Mesenchymal stem cell (in vitro differentiated cells and primary cell): Measurements from ENCODE around the gene LPA.
A peak's percentile ranks its signal among the peaks of the same experiment; 100 is the strongest.

Source experiments
- DNase-seq: peaks from one replicate; pipeline ENCODE4 v3.0.0-alpha.2; 2013
- H2AFZ ChIP-seq: one replicate; pipeline ENCODE4 v1.6.1; 2013; ENCODE audit warnings: low read depth, mild to moderate bottlenecking, control low read depth, inconsistent platforms, low read length, moderate library complexity
- H2AK5ac ChIP-seq: 2 replicates; pipeline ENCODE4 v1.6.1; 2013; ENCODE audit warnings: low read length, moderate library complexity, mild to moderate bottlenecking, inconsistent platforms; ENCODE audit not compliant: severe bottlenecking
- H2BK120ac ChIP-seq: one replicate; pipeline ENCODE4 v1.6.1; 2013; ENCODE audit warnings: low read depth, mild to moderate bottlenecking, inconsistent platforms, low read length, moderate library complexity
- H2BK12ac ChIP-seq, 2 experiments: one replicate each; pipeline ENCODE4 v1.6.1; 2013; ENCODE audit warnings: inconsistent platforms in 2 of 2, low read length in 2 of 2, mild to moderate bottlenecking in 2 of 2, moderate library complexity in 2 of 2, control low read depth in 1 of 2
- H2BK15ac ChIP-seq: one replicate; pipeline ENCODE4 v1.6.1; 2013; ENCODE audit warnings: mild to moderate bottlenecking, low read depth, inconsistent platforms; ENCODE audit not compliant: poor library complexity, severe bottlenecking
- H2BK5ac ChIP-seq: 2 replicates; pipeline ENCODE4 v1.6.1; 2013; ENCODE audit warnings: low read depth, mild to moderate bottlenecking, low read length, control low read depth, inconsistent platforms; ENCODE audit not compliant: poor library complexity, severe bottlenecking
- H3K14ac ChIP-seq, 2 experiments: one replicate each; pipeline ENCODE4 v1.6.1; 2013; ENCODE audit warnings: inconsistent platforms in 2 of 2, low read length in 2 of 2, control low read depth in 1 of 2, mild to moderate bottlenecking in 1 of 2, moderate library complexity in 1 of 2
- H3K18ac ChIP-seq, 2 experiments: one replicate each; pipeline ENCODE4 v1.6.1; 2013; ENCODE audit warnings: inconsistent platforms in 2 of 2, low read length in 2 of 2, control low read depth in 1 of 2, low read depth in 1 of 2, mild to moderate bottlenecking in 1 of 2
- H3K23ac ChIP-seq, 2 experiments: one replicate each; pipeline ENCODE4 v1.6.1; 2013; ENCODE audit warnings: inconsistent platforms in 2 of 2, low read length in 2 of 2, mild to moderate bottlenecking in 2 of 2, moderate library complexity in 2 of 2, control low read depth in 1 of 2
- H3K27ac ChIP-seq: 2 replicates; pipeline ENCODE4 v1.5.1; 2013; ENCODE audit warnings: mild to moderate bottlenecking, moderate library complexity, low read length, control low read depth, inconsistent platforms; ENCODE audit not compliant: poor library complexity, severe bottlenecking
- H3K27me3 ChIP-seq, 2 experiments: 2 replicates each; pipeline versions ENCODE4 v1.6.1 to v1.7.0; 2013; ENCODE audit warnings: low read length in 2 of 2, mild to moderate bottlenecking in 2 of 2, moderate library complexity in 2 of 2, control low read depth in 1 of 2, inconsistent platforms in 1 of 2; ENCODE audit not compliant: control insufficient read depth in 1 of 2, insufficient read depth in 1 of 2
- H3K36me3 ChIP-seq, 2 experiments: 2 replicates each; pipeline versions ENCODE4 v1.6.1 to v1.7.0; 2013; ENCODE audit warnings: low read length in 2 of 2, control low read depth in 1 of 2, inconsistent platforms in 1 of 2, low read depth in 1 of 2, mild to moderate bottlenecking in 1 of 2; ENCODE audit not compliant: insufficient read depth in 2 of 2, control insufficient read depth in 1 of 2
- H3K4ac ChIP-seq, 2 experiments: one replicate each; pipeline ENCODE4 v1.6.1; 2013; ENCODE audit warnings: inconsistent platforms in 2 of 2, low read length in 2 of 2, mild to moderate bottlenecking in 2 of 2, moderate library complexity in 2 of 2, control low read depth in 1 of 2, low read depth in 1 of 2
- H3K4me1 ChIP-seq: 2 replicates; pipeline ENCODE4 v1.6.1; 2013; ENCODE audit warnings: low read depth, low read length, control low read depth; ENCODE audit not compliant: control insufficient read depth, insufficient read depth
- H3K4me2 ChIP-seq: 2 replicates; pipeline ENCODE4 v1.6.1; 2013; ENCODE audit warnings: low read length, mild to moderate bottlenecking, inconsistent platforms; ENCODE audit not compliant: poor library complexity, severe bottlenecking
- H3K4me3 ChIP-seq, 2 experiments: 2 replicates each; pipeline versions ENCODE4 v1.5.1 to v1.7.0; 2013; ENCODE audit warnings: low read length in 2 of 2, mild to moderate bottlenecking in 2 of 2, control low read depth in 1 of 2, low read depth in 1 of 2; ENCODE audit not compliant: insufficient read depth in 1 of 2
- H3K79me1 ChIP-seq: replicated peaks from 2 replicates; pipeline ENCODE4 v1.6.1; 2013; ENCODE audit warnings: mild to moderate bottlenecking, control low read depth, low read length, inconsistent platforms; ENCODE audit not compliant: poor library complexity, severe bottlenecking
- H3K9ac ChIP-seq: 2 replicates; pipeline ENCODE4 v1.7.0; 2013; ENCODE audit warnings: mild to moderate bottlenecking, low read length, moderate library complexity
- H3K9me3 ChIP-seq: 2 replicates; pipeline ENCODE4 v1.7.0; 2013; ENCODE audit warnings: mild to moderate bottlenecking, low read length; ENCODE audit not compliant: control insufficient read depth
- H4K8ac ChIP-seq: one replicate; pipeline ENCODE4 v1.6.1; 2013; ENCODE audit warnings: inconsistent platforms, mild to moderate bottlenecking, low read length, moderate library complexity
- H4K91ac ChIP-seq: one replicate; pipeline ENCODE4 v1.6.1; 2013; ENCODE audit warnings: mild to moderate bottlenecking, low read length, inconsistent platforms
- WGBS: methylation state at CpG from one replicate; pipeline ENCODE4 v1.1.7; 2013; ENCODE audit warnings: mixed read lengths; 5-methylcytosine and 5-hydroxymethylcytosine counted together

LPA gene

DNA sequence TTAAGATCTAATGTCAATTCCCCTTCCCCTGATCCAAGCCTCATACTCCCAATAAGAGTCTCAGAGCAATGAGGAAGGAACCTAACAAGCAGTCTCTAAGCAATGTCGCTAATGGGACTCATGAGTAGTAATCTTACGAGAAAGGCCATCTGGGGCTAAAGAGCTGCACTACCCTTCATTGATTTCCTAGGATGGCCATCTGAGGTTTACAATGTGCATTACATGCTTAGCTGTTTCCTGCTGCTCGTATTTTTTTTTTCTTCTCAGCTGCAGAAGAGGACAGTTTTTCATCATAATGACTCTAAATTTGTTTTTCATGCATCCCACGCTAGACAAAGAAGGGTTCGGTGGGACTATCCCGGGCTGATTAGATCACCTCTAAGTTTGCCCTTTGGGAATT, 119.3 kb downstream of the LPA start:
- Histone ChIP-seq H4K8ac (no peak overlapping the region), H3K4me3 (no peak overlapping the region), H3K18ac (no peak overlapping the region), H2BK15ac (no peak overlapping the region), H3K4me1 (no peaks in the 10 kb centered on the region), H2AFZ (no peak overlapping the region), H3K9me3 (no peaks in the 10 kb centered on the region), H3K79me1 (no peaks in the 10 kb centered on the region), H3K4ac (no peak overlapping the region), H2AK5ac (no peak overlapping the region), H3K9ac (no peak overlapping the region), H3K36me3 (no peaks in the 10 kb centered on the region), H2BK5ac (no peak overlapping the region), H2BK12ac (no peak overlapping the region), H2BK120ac (no peak overlapping the region), H3K23ac (no peak overlapping the region), H3K14ac (no peak overlapping the region), H3K4me2 (no peak overlapping the region), H3K27me3 (peaks cover 7 to 14% of the 10 kb centered on the region in 2 experiments), H3K27ac (no peak overlapping the region), H4K91ac (no peak overlapping the region)
- no peak for DNase-seq
- WGBS: 72% methylated on average over 6 of the region's 6 CpGs

- Histone ChIP-seq H3K23ac (no peak overlapping the region), H2AK5ac (no peak overlapping the region), H3K79me1 (no peaks in the 10 kb centered on the region), H4K8ac (no peak overlapping the region), H3K4ac (no peak overlapping the region), H3K9me3 (no peaks in the 10 kb centered on the region), H3K18ac (no peak overlapping the region), H2BK5ac (no peak overlapping the region), H3K4me1 (peaks cover 2% of the 10 kb centered on the region), H2BK12ac (no peak overlapping the region), H3K9ac (no peak overlapping the region), H3K36me3 (no peaks in the 10 kb centered on the region), H2AFZ (no peak overlapping the region), H3K14ac (no peak overlapping the region), H3K27ac (no peak overlapping the region), H3K4me2 (no peak overlapping the region), H3K4me3 (no peak overlapping the region), H2BK120ac (no peak overlapping the region), H4K91ac (no peak overlapping the region), H3K27me3 (peaks cover 0 to 7% of the 10 kb centered on the region in 2 experiments), H2BK15ac (no peak overlapping the region)
- 64% methylated on average over 1 of the region's 1 CpG for WGBS
- DNase-seq: no peak
Observed at GRCh38 chr6:160535270-160535669, 128.8 kb downstream of the LPA start.

GRCh38 chr6:160534050-160534696, 129.9 kb downstream of the LPA start:
- peak overlapping the region; percentile 14 for H3K9ac ChIP-seq
- no peak overlapping the region for H2AK5ac ChIP-seq
- H2BK12ac ChIP-seq: no peak overlapping the region
- H3K4me1 ChIP-seq: peaks cover 2% of the 10 kb centered on the region
- no peaks in the 10 kb centered on the region for H3K36me3 ChIP-seq
- H3K27ac ChIP-seq: no peak overlapping the region
- H3K4ac ChIP-seq: no peak overlapping the region
- H3K9me3 ChIP-seq: no peaks in the 10 kb centered on the region
- H4K8ac ChIP-seq: peak overlapping the region; percentile 42
- no peak overlapping the region for H3K14ac ChIP-seq
- H3K4me2 ChIP-seq: peak overlapping the region; percentile 67
- H3K18ac ChIP-seq: no peak overlapping the region
- H3K4me3 ChIP-seq: peak overlapping the region in 1 of 2 experiments; percentile 69
- no peak overlapping the region for H3K23ac ChIP-seq
- H3K27me3 ChIP-seq: peaks cover 0 to 7% of the 10 kb centered on the region in 2 experiments
- no peak overlapping the region for H2BK15ac ChIP-seq
- H4K91ac ChIP-seq: no peak overlapping the region
- H3K79me1 ChIP-seq: no peaks in the 10 kb centered on the region
- H2BK5ac ChIP-seq: no peak overlapping the region
- H2BK120ac ChIP-seq: no peak overlapping the region
- peak; percentile 65 for DNase-seq
- 10% methylated on average over 9 of the region's 9 CpGs for WGBS
- peak overlapping the region; percentile 64 for H2AFZ ChIP-seq

GRCh38 chr6:160532315-160532714, 131.8 kb downstream of the LPA start:
- DNase-seq: no peak
- Histone ChIP-seq H2BK120ac (no peak overlapping the region), H2BK5ac (no peak overlapping the region), H2BK15ac (no peak overlapping the region), H2BK12ac (no peak overlapping the region), H3K36me3 (no peaks in the 10 kb centered on the region), H3K9ac (no peak overlapping the region), H3K9me3 (no peaks in the 10 kb centered on the region), H3K27ac (no peak overlapping the region), H3K4ac (no peak overlapping the region), H2AK5ac (no peak overlapping the region), H3K4me1 (peaks cover 2% of the 10 kb centered on the region), H3K27me3 (no peaks in the 10 kb centered on the region), H3K18ac (no peak overlapping the region), H3K14ac (no peak overlapping the region), H3K79me1 (no peaks in the 10 kb centered on the region), H3K4me2 (no peak overlapping the region), H4K8ac (no peak overlapping the region), H3K23ac (no peak overlapping the region), H2AFZ (no peak overlapping the region), H4K91ac (no peak overlapping the region), H3K4me3 (no peak overlapping the region)
- WGBS: 86% methylated on average over 4 of the region's 4 CpGs
